ENCODE results near the gene OBI1.

The OBI1 gene

GRCh38 chr13:78638216-78638615 is 20.7 kb downstream of the OBI1 start:
- no peak for DNase-seq

GRCh38 chr13:78636495-78636894 is 22.5 kb downstream of the OBI1 start:
- DNase-seq = no peak

GRCh38 chr13:78632996-78633395 is 26.0 kb downstream of the OBI1 start:
- no peak for DNase-seq

- no peak for DNase-seq
Observed at GRCh38 chr13:78631077-78631476, 27.9 kb downstream of the OBI1 start.

- no peak for DNase-seq
Observed at GRCh38 chr13:78630511-78630910, 28.4 kb downstream of the OBI1 start.

GRCh38 chr13:78625384-78625783 is 33.6 kb downstream of the OBI1 start:
- DNase-seq = no peak

- DNase-seq = no peak
Observed at GRCh38 chr13:78623132-78623531, 35.8 kb downstream of the OBI1 start.

GRCh38 chr13:78620936-78621470 is 38.0 kb downstream of the OBI1 start:
- DNase-seq = no peak

GRCh38 chr13:78618411-78618810 is 40.5 kb downstream of the OBI1 start:
- peak; percentile 21 for DNase-seq

- no peak for DNase-seq
Observed at GRCh38 chr13:78611040-78611439, 47.9 kb downstream of the OBI1 start.

GRCh38 chr13:78610381-78610883 is 48.5 kb downstream of the OBI1 start:
- peak; percentile 61 for DNase-seq

- DNase-seq = no peak
Observed at GRCh38 chr13:78609464-78610205, 49.3 kb downstream of the OBI1 start.

GRCh38 chr13:78608688-78609463 is 50.1 kb downstream of the OBI1 start:
- no peak for DNase-seq

- DNase-seq = no peak
Observed at GRCh38 chr13:78608252-78608687, 50.7 kb downstream of the OBI1 start.

- DNase-seq = no peak
Observed at GRCh38 chr13:78607409-78608251, 51.3 kb downstream of the OBI1 start.

GRCh38 chr13:78606471-78607408 is 52.2 kb downstream of the OBI1 start:
- no peak for DNase-seq

- peak; percentile 26 for DNase-seq
Observed at GRCh38 chr13:78604782-78605611, 54.0 kb downstream of the OBI1 start.

GRCh38 chr13:78603240-78603957 is 55.6 kb downstream of the OBI1 start, which contains the start of gene POU4F1:
POU4F1 (minus strand) TSS chr13:78603552; CDS start chr13:78603326, 226 bp downstream.
- DNase-seq = peak; percentile 70

- DNase-seq = peak; percentile 15
Observed at GRCh38 chr13:78602561-78603239, 56.3 kb downstream of the OBI1 start.
